ENCODE measurements around the gene C12orf76.
"Not testable (repeated sequence)": the region's sequence is repeated elsewhere in the genome, so short reads cannot be mapped to it uniquely, and the experiment has no call there.

DNA sequence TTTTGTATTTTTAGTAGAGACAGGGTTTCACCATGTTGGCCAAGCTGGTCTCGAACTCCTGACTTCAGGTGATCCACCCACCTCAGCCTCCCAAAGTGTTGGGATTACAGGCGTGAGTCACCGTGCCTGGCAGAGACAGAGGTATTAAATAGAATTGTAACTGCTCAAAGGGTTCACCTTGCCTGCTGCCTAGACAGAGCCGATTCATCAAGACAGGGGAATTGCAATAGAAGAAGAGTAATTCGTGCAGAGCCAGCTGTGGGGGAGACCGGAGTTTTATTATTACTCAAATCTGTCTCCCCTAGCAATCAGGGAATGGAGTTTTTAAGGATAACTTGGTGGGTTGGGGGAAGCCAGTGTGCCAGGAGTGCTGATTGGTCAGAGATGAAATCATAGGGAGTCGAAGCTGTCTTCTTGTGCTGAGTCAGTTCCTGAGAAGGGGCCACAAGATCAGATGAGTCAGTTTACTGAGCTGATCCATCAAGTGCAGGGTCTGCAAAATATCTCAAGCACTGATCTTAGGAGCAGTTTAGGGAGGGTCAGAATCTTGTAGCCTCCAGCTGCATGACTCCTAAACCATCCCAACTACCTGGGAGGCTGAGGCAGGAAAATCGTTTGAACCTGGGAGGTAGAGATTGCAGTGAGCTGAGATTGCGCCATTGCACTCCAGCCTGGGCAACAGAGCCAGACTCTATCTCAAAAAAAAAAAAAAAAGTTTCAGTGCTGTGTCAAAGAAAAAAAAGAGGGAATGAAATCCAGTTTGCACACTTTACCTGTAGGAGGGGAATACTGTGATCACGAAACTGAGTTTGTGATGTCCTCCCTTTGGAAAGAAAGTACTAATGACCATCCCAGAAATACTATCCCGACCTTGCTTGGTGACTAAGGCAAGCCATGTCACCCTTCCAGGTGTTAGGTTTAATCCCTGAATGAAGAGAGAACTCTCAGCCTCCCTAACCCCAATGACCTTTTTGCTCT is 7.3 kb upstream of the C12orf76 start:
- TF ChIP-seq, protein P1, sequence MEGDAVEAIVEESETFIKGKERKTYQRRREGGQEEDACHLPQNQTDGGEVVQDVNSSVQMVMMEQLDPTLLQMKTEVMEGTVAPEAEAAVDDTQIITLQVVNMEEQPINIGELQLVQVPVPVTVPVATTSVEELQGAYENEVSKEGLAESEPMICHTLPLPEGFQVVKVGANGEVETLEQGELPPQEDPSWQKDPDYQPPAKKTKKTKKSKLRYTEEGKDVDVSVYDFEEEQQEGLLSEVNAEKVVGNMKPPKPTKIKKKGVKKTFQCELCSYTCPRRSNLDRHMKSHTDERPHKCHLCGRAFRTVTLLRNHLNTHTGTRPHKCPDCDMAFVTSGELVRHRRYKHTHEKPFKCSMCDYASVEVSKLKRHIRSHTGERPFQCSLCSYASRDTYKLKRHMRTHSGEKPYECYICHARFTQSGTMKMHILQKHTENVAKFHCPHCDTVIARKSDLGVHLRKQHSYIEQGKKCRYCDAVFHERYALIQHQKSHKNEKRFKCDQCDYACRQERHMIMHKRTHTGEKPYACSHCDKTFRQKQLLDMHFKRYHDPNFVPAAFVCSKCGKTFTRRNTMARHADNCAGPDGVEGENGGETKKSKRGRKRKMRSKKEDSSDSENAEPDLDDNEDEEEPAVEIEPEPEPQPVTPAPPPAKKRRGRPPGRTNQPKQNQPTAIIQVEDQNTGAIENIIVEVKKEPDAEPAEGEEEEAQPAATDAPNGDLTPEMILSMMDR (IDR thresholded peaks at IDR 0.05): not testable (repeated sequence)
- TF ChIP-seq EZH2 (IDR thresholded peaks at IDR 0.05; ENCODE audit: borderline replicate concordance, insufficient read depth, low read depth, low read length, poor library complexity, severe bottlenecking): not testable (repeated sequence)

All from B cell (primary cell).